AG09319 (cell line): ENCODE results near the gene HOMER2.
"Not testable (repeated sequence)": the region's sequence is repeated elsewhere in the genome, so short reads cannot be mapped to it uniquely, and the experiment has no call there.

Experiments used
- DNase-seq: peaks from one replicate; pipeline ENCODE4 v3.0.0-alpha.2; 2010; ENCODE audit warnings: low read depth; ENCODE audit errors: extremely low read depth
- CTCF ChIP-seq: IDR thresholded peaks from 2 replicates; pipeline ENCODE4 v1.5.1; 2011; ENCODE audit warnings: low read depth, mild to moderate bottlenecking, inconsistent platforms, low read length, moderate library complexity

The HOMER2 gene

GRCh38 chr15:82830427-82831173 is 121.9 kb downstream of the HOMER2 start:
- DNase-seq, result no peak
- no peak for TF ChIP-seq CTCF

GRCh38 chr15:82829234-82829633 is 123.3 kb downstream of the HOMER2 start:
- no peak for TF ChIP-seq CTCF
- DNase-seq, result no peak

DNA sequence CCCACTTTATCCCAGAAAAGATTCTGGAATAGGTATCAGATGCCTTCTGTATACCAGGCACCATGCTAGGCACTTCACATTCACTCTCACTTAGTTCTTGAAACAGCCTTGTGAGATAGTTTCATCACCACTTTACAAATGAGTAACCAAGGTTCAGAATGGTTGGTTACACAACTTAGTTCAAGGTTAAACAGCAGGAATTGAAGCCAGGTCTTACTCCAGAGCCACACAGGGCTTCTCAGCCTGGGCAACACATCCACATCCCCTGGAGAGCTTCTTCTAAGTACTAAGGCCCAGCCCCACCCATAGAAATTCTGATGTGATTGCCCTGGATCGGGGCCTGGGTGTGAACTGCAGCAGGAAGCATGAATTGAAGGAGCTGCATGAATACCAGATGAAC is 124.4 kb downstream of the HOMER2 start:
- DNase-seq, result no peak
- TF ChIP-seq CTCF, result no peak

- no peak for DNase-seq
- no peak for TF ChIP-seq CTCF
These were observed 129.5 kb downstream of the HOMER2 start for GRCh38 chr15:82823049-82823448.

DNA sequence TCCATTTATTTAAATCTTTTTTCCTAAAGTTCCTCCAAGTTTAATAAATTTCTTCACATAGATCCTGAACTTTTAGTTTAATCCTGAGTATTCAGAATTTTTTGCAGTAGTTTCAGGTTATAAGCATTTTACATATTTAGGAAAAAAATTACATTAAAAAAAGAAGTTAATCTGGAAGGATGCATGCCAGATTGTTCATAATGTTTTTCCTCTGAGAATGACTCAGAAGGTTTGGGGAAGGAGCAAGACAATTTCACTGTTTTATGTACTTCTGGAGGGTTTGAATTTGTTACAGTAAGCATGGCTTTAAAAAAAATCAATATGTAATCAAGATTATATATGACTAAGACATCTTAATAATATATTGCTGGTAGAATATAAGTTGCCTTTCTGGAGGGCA is 130.7 kb downstream of the HOMER2 start:
- DNase-seq, result not testable (repeated sequence)

DNA sequence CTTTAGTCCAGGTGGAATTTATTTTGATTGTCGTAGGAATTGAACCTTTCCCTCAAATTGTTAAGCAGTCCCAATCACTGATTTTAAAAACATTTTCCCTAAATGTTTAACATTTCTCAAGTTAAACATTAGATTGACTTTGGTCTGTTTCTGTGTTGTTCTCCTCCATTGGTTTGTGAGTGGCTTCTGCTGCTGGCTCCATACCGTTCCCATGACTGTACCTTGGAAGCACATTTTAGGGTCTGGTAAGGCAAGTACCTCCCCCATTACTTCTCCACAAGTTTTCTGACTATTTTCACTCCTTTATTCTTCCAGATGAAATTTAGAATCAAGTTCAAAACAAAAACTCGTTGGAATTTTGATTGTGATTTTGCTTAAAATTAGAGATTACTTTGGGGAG is 131.1 kb downstream of the HOMER2 start:
- DNase-seq, result not testable (repeated sequence)

GRCh38 chr15:82820128-82820527 is 132.4 kb downstream of the HOMER2 start:
- no peak for TF ChIP-seq CTCF
- DNase-seq, result no peak

- no peak for TF ChIP-seq CTCF
- no peak for DNase-seq
These were observed 139.5 kb downstream of the HOMER2 start for GRCh38 chr15:82812994-82813393.
